ENCODE results near the gene RTN4R. TPM values are rescaled to one million over a fixed set of nuclear protein-coding genes. Genes with fewer than 3 reads are reported as not detected.
"Not testable (repeated sequence)": the region's sequence is repeated elsewhere in the genome, so short reads cannot be mapped to it uniquely, and the experiment has no call there.

RTN4R gene
- 1 to 10 TPM; 5.0 to 5.1 TPM for total RNA-seq
- 1 to 10 TPM; 4.3 to 5.6 (median 4.7) TPM for polyA plus RNA-seq
- 0.49 to 5.6 (median 0.82) reads per million in 6 experiments for total RNA-seq

- POLR2A ChIA-PET: interaction anchor here (1.1 kb wide), 1 partner anchor 24 kb away, joined by 4 read pairs; no protein-coding TSS in a partner anchor
- Mint-ChIP-seq H3K27me3 (no peaks in the 10 kb centered on the region), H3K9me3 (peaks cover 0 to 2% (median 0%) of the 10 kb centered on the region in 9 donors), H3K27ac (peak within 1 kb of the TSS in 6 of 10 donors; percentile 10 to 79 (median 65)), H3K4me1 (peaks cover 7 to 22% (median 12%) of the 10 kb centered on the region in 4 donors), H3K36me3 (no peaks in the 10 kb centered on the region), H3K4me3 (peak within 1 kb of the TSS; percentile 65 to 86 (median 76))
- peak; percentile 83 to 90 for ATAC-seq
- DNase-seq: peak; percentile 29 to 71 (median 58)
Measured at GRCh38 chr22:20268279-20269012, at the start of gene RTN4R. Gene RTN4R (minus strand): TSS chr22:20268318. CDS start chr22:20268092, 226 bp downstream.

- POLR2A ChIA-PET: interaction anchor here (1.4 kb wide), 1 partner anchor 18 kb away, joined by 4 read pairs; no protein-coding TSS in a partner anchor
- ATAC-seq, H3K9me3 Mint-ChIP-seq, H3K27me3 Mint-ChIP-seq, H3K36me3 Mint-ChIP-seq: not testable (repeated sequence)
- peak in 5 of 10 donors; percentile 29 to 43 (median 34) for DNase-seq
- H3K4me1 Mint-ChIP-seq: peaks cover 19 to 49% (median 44%) of the 10 kb centered on the region in 4 donors
- H3K27ac Mint-ChIP-seq: peak overlapping the region in 8 of 10 donors; percentile 15 to 72 (median 35)
- peak overlapping the region; percentile 86 to 94 (median 92) for H3K4me3 Mint-ChIP-seq
Measured at GRCh38 chr22:20317402-20318042, 49.4 kb upstream of the RTN4R start.

- no peaks in the 10 kb centered on the region for H3K9me3 Mint-ChIP-seq
- POLR2A ChIA-PET: interaction anchor here (1.4 kb wide), 1 partner anchor 18 kb away, joined by 4 read pairs; no protein-coding TSS in a partner anchor
- DNase-seq: no peak
- peak overlapping the region in 5 of 10 donors; percentile 7 to 72 (median 37) for H3K27ac Mint-ChIP-seq
- no peak for ATAC-seq
- H3K4me3 Mint-ChIP-seq: peak overlapping the region in 7 of 10 donors; percentile 38 to 94 (median 88)
- no peaks in the 10 kb centered on the region for H3K27me3 Mint-ChIP-seq
- H3K4me1 Mint-ChIP-seq: peaks cover 18 to 44% (median 40%) of the 10 kb centered on the region in 4 donors
- H3K36me3 Mint-ChIP-seq: peaks cover 0 to 2% (median 0%) of the 10 kb centered on the region in 3 donors
Measured at GRCh38 chr22:20316844-20317401, 48.8 kb upstream of the RTN4R start.

DNA sequence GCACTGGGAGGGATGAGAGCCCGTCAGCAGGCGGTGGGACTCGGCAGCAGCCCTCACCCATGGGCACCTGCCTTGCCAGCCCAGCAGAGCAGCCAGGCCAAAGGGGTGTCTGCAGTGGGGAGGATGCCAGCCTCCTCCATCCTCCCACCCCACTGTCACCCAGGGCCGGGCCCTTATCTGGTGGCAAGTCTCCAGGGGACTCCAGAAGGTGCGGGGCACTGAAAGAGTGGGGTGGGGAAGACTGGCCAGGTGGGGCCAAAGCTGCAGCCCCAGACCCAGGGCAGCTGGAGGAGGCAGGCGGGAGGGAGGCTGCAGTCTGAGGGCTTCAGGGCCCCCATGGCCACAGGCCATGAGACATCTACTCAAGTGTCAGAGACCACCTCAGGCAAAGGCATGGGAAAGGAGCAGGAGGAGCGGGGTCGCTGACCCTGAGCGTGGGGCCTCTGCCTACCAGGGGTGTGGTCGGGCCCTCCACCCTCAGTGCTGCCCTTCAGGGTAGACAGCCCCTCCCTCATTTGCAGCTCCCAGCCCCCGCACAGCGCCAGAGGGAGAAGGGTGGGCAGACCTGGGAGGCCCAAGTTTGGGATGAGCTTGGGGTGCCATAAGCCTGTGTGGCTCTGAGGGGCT is 48.2 kb upstream of the RTN4R start:
- Mint-ChIP-seq H3K36me3 (peaks cover 0 to 2% (median 0%) of the 10 kb centered on the region in 3 donors), H3K27me3 (no peaks in the 10 kb centered on the region), H3K4me3 (no peak overlapping the region), H3K9me3 (no peaks in the 10 kb centered on the region), H3K4me1 (peaks cover 14 to 38% (median 34%) of the 10 kb centered on the region in 4 donors), H3K27ac (no peak overlapping the region)
- POLR2A ChIA-PET: interaction anchor here (1.0 to 1.4 kb wide), 2 partner anchors 17 to 77 kb away, joined by 3 to 4 read pairs; partner anchors contain the start of gene ZNF74
- DNase-seq (peak in 1 of 10 donors; percentile 15), ATAC-seq (no peak)

DNA sequence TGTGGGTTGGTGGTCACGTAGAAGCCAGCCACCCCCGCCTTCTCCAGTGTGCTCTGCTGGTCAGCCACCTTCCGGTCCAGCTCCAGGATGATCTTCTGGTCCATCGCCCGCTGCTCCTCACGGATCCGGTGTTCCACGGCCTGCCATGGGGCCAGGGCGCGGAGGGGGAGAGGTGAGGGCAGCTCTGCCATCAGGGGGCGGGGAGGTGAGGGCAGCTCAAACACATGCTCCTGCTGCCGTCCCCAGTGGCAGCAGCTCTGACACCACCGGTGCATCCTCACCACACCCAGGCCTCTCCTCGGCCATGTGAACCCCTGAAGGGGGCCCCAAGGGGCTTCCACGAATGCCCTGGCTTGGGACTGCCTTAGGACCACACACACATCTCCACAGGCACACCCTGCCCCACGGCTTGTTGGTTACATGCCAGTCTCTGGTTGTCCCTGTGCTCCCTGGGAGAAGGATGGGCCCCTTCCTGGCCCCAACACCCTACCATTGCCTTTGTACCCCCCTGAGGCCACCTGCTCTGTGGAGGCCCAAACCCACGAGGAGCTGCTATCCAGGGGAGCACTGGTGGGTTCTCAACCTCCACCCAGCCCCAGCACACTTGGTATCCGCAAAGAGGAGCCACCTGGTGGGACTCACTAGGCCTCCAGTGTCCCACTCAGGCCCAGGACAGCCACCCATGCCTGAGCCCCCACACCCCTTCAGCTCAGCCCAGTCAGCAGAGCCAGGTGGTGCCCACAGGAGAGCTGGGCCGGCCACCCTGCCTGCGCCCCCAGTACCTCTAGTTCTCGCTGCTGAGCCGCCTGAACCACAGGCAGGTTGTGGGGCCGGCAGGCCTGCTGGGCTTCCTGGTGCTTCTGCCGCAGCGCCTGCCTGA is 47.5 kb upstream of the RTN4R start:
- POLR2A ChIA-PET: interaction anchor here (1.0 kb wide), 1 partner anchor 78 kb away, joined by 3 read pairs; the partner anchor contains the start of gene ZNF74
- Mint-ChIP-seq H3K4me1 (peaks cover 10 to 32% (median 27%) of the 10 kb centered on the region in 4 donors), H3K36me3 (peaks cover 0 to 2% (median 0%) of the 10 kb centered on the region in 3 donors), H3K9me3 (no peaks in the 10 kb centered on the region), H3K27me3 (no peaks in the 10 kb centered on the region), H3K27ac (no peak overlapping the region), H3K4me3 (peak overlapping the region in 1 of 10 donors; percentile 20)
- DNase-seq (peak in 1 of 10 donors; percentile 13), ATAC-seq (no peak)

DNA sequence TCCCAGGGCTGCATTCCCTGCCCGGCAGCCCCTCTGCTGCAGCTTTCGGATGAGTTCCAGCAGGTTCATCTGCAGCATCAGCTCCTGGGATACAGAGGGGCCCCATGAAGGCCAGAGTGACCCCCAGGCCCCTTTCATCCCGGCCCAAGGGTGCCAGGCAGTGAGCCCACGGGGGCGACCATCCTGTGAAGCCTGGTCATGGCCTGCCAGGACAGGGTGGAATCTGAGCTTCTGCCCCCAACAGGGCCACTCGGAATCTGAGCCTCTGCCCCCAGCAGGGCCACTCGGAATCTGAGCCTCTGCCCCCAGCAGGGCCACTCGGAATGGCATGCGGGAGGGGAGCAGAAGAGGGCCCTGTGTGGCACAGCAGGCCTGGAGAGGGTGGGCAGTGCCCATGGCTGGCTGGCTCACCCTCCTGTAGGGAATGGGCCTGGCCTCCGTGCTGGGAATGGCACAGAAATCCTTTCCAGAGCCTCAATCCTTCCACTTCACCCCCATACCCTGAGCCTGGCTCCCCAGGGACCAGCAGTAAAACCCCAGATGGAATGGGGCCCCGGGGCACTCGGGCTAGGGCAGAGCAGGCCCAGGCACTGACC is 46.7 kb upstream of the RTN4R start:
- POLR2A ChIA-PET, ATAC-seq, H3K9me3 Mint-ChIP-seq, H3K27me3 Mint-ChIP-seq, H3K36me3 Mint-ChIP-seq, H3K27ac Mint-ChIP-seq, H3K4me3 Mint-ChIP-seq: not testable (repeated sequence)
- DNase-seq: peak in 1 of 10 donors; percentile 13
- H3K4me1 Mint-ChIP-seq: peaks cover 9 to 30% (median 24%) of the 10 kb centered on the region in 4 donors

- DNase-seq: peak in 1 of 10 donors; percentile 16
- ATAC-seq, H3K9me3 Mint-ChIP-seq, POLR2A ChIA-PET, H3K27me3 Mint-ChIP-seq, H3K27ac Mint-ChIP-seq, H3K36me3 Mint-ChIP-seq, H3K4me3 Mint-ChIP-seq: not testable (repeated sequence)
- H3K4me1 Mint-ChIP-seq: peaks cover 9 to 28% (median 23%) of the 10 kb centered on the region in 4 donors
Measured at GRCh38 chr22:20314206-20314605, 46.1 kb upstream of the RTN4R start.

DNA sequence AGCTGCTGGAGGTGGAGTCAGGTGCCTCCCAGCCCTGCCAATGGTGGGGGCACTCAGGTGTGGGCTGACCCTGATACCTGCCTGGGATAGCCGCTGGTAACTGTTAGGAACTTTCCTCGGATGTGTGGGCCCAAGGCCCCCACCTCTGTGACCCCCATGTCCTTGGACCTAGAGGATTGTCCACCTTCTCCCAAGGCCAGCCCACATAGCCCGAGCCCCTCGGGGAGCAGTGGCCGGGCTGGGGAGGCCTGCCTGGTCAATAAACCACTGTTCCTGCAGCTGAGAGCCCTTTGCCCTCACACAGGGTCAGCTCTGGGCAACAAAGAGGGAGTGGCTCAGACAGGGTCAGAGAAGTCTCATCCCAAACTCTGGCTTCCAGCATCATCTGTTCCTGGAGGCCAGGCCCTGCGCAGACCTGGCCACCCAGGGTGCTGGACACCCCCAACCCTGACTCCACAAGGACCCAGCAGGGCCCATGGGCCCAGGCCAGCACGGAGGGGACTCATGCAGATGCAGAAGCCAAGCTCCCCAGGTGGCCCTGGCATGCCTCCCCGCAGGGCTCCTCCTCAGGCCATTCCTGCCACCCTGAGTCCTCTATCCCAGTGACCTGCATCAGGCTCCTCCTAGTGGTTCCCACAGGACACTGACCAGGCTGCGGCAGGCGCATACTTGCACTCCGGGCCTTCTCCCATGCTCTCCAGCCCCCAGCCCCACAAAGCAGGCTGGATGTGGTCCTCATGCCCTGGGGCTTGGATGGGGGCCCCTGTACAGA is 45.4 kb upstream of the RTN4R start:
- H3K4me3 Mint-ChIP-seq, ATAC-seq, H3K27ac Mint-ChIP-seq, H3K36me3 Mint-ChIP-seq, POLR2A ChIA-PET, H3K9me3 Mint-ChIP-seq, H3K27me3 Mint-ChIP-seq: not testable (repeated sequence)
- peak in 1 of 10 donors; percentile 13 for DNase-seq
- peaks cover 9 to 22% (median 18%) of the 10 kb centered on the region in 4 donors for H3K4me1 Mint-ChIP-seq

DNA sequence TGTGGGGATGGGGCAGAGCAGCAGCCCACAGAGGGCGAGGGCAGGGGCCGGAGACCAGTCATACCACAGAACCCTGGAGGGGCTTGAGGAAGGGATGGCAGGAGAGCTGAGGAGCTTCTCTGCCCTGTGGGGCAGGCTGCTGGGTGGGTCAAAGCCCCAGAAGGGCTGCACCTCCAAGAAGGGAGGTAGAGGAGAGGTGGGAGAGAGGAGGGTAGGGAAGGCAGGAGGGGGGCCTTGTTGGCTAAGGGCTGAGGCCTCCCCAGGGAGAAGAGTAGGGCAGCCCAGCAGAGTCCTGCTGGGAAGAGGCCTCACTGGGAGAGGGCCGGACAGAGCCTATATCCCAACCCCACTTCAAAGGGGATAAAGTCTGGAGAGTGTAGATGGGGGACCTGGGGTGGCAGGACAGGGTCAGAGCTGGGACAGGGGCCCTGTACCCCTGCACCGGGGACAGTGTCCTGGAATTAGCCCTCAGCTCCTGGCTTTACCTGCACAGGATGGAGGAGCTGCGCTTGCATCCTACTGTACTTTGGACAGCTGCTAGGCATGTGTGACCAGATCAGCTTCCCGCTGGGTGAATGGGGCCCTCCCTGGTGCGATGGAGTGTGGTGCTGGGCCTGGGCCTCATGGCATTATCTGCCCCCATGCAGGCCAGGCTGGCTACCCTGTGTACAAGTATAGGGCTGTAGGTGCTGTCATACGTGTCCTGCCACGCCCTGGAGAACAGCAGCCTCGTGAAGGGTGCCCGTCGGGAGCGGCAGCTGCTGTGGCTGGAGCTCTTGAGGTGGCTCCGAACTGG is 44.5 kb upstream of the RTN4R start:
- no peaks in the 10 kb centered on the region for H3K27me3 Mint-ChIP-seq
- no peak for ATAC-seq
- H3K9me3 Mint-ChIP-seq: no peaks in the 10 kb centered on the region
- peak in 2 of 10 donors; percentile 15 for DNase-seq
- no peak overlapping the region for H3K4me3 Mint-ChIP-seq
- POLR2A ChIA-PET: no interaction called here
- H3K27ac Mint-ChIP-seq: peak overlapping the region in 1 of 10 donors; percentile 29
- peaks cover 0 to 2% (median 0%) of the 10 kb centered on the region in 3 donors for H3K36me3 Mint-ChIP-seq
- H3K4me1 Mint-ChIP-seq: peaks cover 5 to 13% (median 9%) of the 10 kb centered on the region in 4 donors
